GM12878 (cell line): Measurements from ENCODE around the gene KCNQ1OT1.

Source experiments
- CTCF ChIP-seq, 3 experiments: IDR thresholded peaks in 2 of 3; conservative IDR thresholded peaks in 1 of 3; 2 replicates each; pipeline ENCODE4 v1.5.1; 2011; ENCODE audit warnings: low read depth in 3 of 3, low read length in 3 of 3, mild to moderate bottlenecking in 3 of 3, control low read depth in 2 of 3, moderate library complexity in 2 of 3, inconsistent platforms in 1 of 3, mixed read lengths in 1 of 3; ENCODE audit not compliant: control insufficient read depth in 2 of 3, insufficient read depth in 1 of 3; ENCODE audit errors: extremely low read depth in 1 of 3
- EP300 ChIP-seq, 2 experiments: fragments of 150-350 bp in 1 of 2; IDR thresholded peaks; 2 replicates each; pipeline ENCODE4 v1.6.1; 2011 to 2012; ENCODE audit warnings: low read depth in 2 of 2, low read length in 2 of 2, borderline replicate concordance in 1 of 2, improper control_type of control experiment in 1 of 2, inconsistent platforms in 1 of 2; ENCODE audit not compliant: control insufficient read depth in 1 of 2
- ETV6 ChIP-seq, 2 experiments: fragments of 450-650 bp in 1 of 2; IDR thresholded peaks in 1 of 2; conservative IDR thresholded peaks in 1 of 2; 2 replicates each; pipeline ENCODE4 v1.6.1; 2014; ENCODE audit warnings: antibody characterized with exemption in 1 of 2, borderline replicate concordance in 1 of 2, low read depth in 1 of 2, mild to moderate bottlenecking in 1 of 2, moderate library complexity in 1 of 2
- FOXK2 ChIP-seq: fragments of 450-650 bp; IDR thresholded peaks from 2 replicates; pipeline ENCODE4 v1.6.1; 2017; ENCODE audit warnings: mild to moderate bottlenecking, moderate library complexity
- POLR2AphosphoS5 ChIP-seq: IDR thresholded peaks from 2 replicates; pipeline ENCODE4 v1.6.1; 2011; ENCODE audit warnings: mild to moderate bottlenecking, low read length, inconsistent platforms
- RAD21 ChIP-seq: IDR thresholded peaks from 2 replicates; pipeline ENCODE4 v1.6.1; 2011; ENCODE audit warnings: mild to moderate bottlenecking, low read depth, low read length, moderate library complexity; ENCODE audit not compliant: insufficient read depth
- REST ChIP-seq: IDR thresholded peaks from 2 replicates; pipeline ENCODE4 v1.6.1; 2012; ENCODE audit warnings: mild to moderate bottlenecking, low read depth, low read length
- YY1 ChIP-seq: IDR thresholded peaks from 2 replicates; pipeline ENCODE4 v1.6.1; 2011; ENCODE audit warnings: low read depth, mild to moderate bottlenecking, low read length
- ZBTB11 ChIP-seq: fragments of 450-650 bp; formaldehyde crosslinking; IDR thresholded peaks from 2 replicates; pipeline ENCODE4 v1.5.0; 2022; ENCODE audit warnings: mild to moderate bottlenecking, missing genetic modification characterization

- TF ChIP-seq CTCF (IDR thresholded peaks at IDR 0.05 in 2 of 3, conservative IDR thresholded peaks at IDR 0.05 in 1 of 3; ENCODE audit: control insufficient read depth in 2 of 3, extremely low read depth in 1 of 3, insufficient read depth in 1 of 3, low read depth in 3 of 3, low read length in 3 of 3) (no peak), EP300 (IDR thresholded peaks at IDR 0.05; ENCODE audit: borderline replicate concordance in 1 of 2, control insufficient read depth in 1 of 2, low read depth in 2 of 2, low read length in 2 of 2) (no peak), RAD21 (no peak), YY1 (no peak), ZBTB11 (CRISPR knock-in tag) (no peak), FOXK2 (no peak), ETV6 (conservative IDR thresholded peaks at IDR 0.05 in 1 of 2, IDR thresholded peaks at IDR 0.05 in 1 of 2; ENCODE audit: borderline replicate concordance in 1 of 2, low read depth in 1 of 2) (no peak), REST (no peak), POLR2AphosphoS5 (no peak)
These were observed 2.2 kb upstream of the KCNQ1OT1 start for GRCh38 chr11:2701898-2702434.
